A673 (cell line): Measurements from ENCODE around the gene SUSD2. TPM values are rescaled to one million over a fixed set of nuclear protein-coding genes. Genes with fewer than 3 reads are reported as not detected.
"Not testable (repeated sequence)": the region's sequence is repeated elsewhere in the genome, so short reads cannot be mapped to it uniquely, and the experiment has no call there.

ENCODE experiments used
- BruUV-seq: library from RNA; stranded (reverse); fragments of 400-500 nt; replicated peaks from 2 replicates; lab custom pipeline; 2021; lab: Mats Ljungman, UMichigan
- CTCF ChIA-PET: fragments of 300-600 bp; sonication (Branson Sonifier 250); formaldehyde crosslinking; loops from one replicate; lab custom pipeline; 2022; ENCODE audit warnings: antibody characterized with exemption; lab: Charles Lee
- POLR2A ChIA-PET: fragments of 300-600 bp; sonication (Branson Sonifier 250); formaldehyde crosslinking; loops from one replicate; lab custom pipeline; 2022; ENCODE audit warnings: antibody characterized with exemption; ENCODE audit not compliant: low non-redundant PET; lab: Charles Lee
- DNase-seq: peaks from one replicate; pipeline ENCODE4 v3.0.0-alpha.2; 2015; ENCODE audit warnings: low spot score
- H3K27ac ChIP-seq: fragments of 200-600 bp; sonication (generic); 2 replicates; pipeline ENCODE4 v1.5.1; 2016; ENCODE audit warnings: mixed run types, low read depth, mild to moderate bottlenecking, mixed read lengths, antibody characterized with exemption, low read length; ENCODE audit not compliant: poor library complexity, severe bottlenecking
- H3K27me3 ChIP-seq: fragments of 200-600 bp; sonication (generic); replicated peaks from 2 replicates; pipeline ENCODE4 v1.6.1; 2017; ENCODE audit warnings: mixed run types, low read depth, mild to moderate bottlenecking, mixed read lengths, antibody characterized with exemption, low read length; ENCODE audit not compliant: insufficient read depth, poor library complexity
- H3K36me3 ChIP-seq: fragments of 200-600 bp; sonication (generic); 2 replicates; pipeline ENCODE4 v1.6.1; 2016; ENCODE audit warnings: mixed run types, mild to moderate bottlenecking, mixed read lengths, antibody characterized with exemption, low read length; ENCODE audit not compliant: insufficient read depth, poor library complexity, severe bottlenecking
- H3K4me1 ChIP-seq: fragments of 200-600 bp; sonication (generic); 2 replicates; pipeline ENCODE4 v1.6.1; 2017; ENCODE audit warnings: mixed run types, mild to moderate bottlenecking, mixed read lengths, antibody characterized with exemption, low read length; ENCODE audit not compliant: insufficient read depth, poor library complexity, severe bottlenecking
- H3K4me3 ChIP-seq: fragments of 200-600 bp; sonication (generic); 2 replicates; pipeline ENCODE4 v1.5.1; 2016; ENCODE audit warnings: low read depth, mixed run types, mild to moderate bottlenecking, mixed read lengths, low read length; ENCODE audit not compliant: poor library complexity, severe bottlenecking
- H3K9me3 ChIP-seq: fragments of 200-600 bp; sonication (generic); 2 replicates; pipeline ENCODE4 v1.6.1; 2016; ENCODE audit warnings: mixed run types, low read depth, mild to moderate bottlenecking, mixed read lengths, antibody characterized with exemption, low read length; ENCODE audit not compliant: poor library complexity, severe bottlenecking
- EZH2 ChIP-seq: fragments of 200-600 bp; sonication (generic); IDR thresholded peaks from 2 replicates; pipeline ENCODE4 v1.6.1; 2017; ENCODE audit warnings: borderline replicate concordance, low read depth, mild to moderate bottlenecking, mixed read lengths, antibody characterized with exemption, low read length; ENCODE audit not compliant: poor library complexity, severe bottlenecking
- intact Hi-C: fragments of 100-400 bp; cut with micrococcal nuclease; formaldehyde crosslinking; loops from one replicate; pipeline ENCODE4 v1.10.0; 2022; ENCODE audit not compliant: unreplicated experiment
- total RNA-seq: library from RNA; stranded (reverse); gene quantifications from 2 replicates; pipeline ENCODE4 v1.2.3, GENCODE V29; 2021
- TF ChIP-seq, protein P1 (sequence below): fragments of 300-800, 200-600 bp; sonication (generic); conservative IDR thresholded peaks from 2 replicates; pipeline ENCODE4 v1.5.1; 2017; ENCODE audit warnings: low read depth, mild to moderate bottlenecking, antibody characterized with exemption, low read length, moderate library complexity, mixed read lengths

SUSD2 gene
- total RNA-seq, 1 experiment from 2014 or later: 1.3 TPM

DNA sequence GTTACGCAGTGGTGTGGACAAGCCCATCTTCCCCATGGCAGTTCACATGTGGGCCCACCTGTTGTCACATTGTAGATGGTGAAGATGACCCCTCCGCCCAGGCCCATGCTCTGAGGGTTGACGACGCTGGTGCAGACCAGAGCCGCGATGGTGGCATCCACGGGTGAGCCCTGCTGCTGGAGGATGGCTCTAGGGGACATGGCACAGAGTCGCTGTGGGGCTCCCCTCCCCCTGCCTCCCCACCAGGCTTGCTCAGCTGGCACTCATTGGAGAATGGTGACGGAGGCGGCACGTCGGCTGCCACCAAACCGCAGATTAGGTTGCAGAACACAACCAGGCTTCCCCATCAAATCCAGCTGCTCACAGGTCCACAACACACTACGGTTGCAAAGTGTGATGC lies 52.5 kb downstream of the SUSD2 start:
- no peak overlapping the region for H3K27ac ChIP-seq
- no peak for TF ChIP-seq EZH2
- TF ChIP-seq, protein P1, sequence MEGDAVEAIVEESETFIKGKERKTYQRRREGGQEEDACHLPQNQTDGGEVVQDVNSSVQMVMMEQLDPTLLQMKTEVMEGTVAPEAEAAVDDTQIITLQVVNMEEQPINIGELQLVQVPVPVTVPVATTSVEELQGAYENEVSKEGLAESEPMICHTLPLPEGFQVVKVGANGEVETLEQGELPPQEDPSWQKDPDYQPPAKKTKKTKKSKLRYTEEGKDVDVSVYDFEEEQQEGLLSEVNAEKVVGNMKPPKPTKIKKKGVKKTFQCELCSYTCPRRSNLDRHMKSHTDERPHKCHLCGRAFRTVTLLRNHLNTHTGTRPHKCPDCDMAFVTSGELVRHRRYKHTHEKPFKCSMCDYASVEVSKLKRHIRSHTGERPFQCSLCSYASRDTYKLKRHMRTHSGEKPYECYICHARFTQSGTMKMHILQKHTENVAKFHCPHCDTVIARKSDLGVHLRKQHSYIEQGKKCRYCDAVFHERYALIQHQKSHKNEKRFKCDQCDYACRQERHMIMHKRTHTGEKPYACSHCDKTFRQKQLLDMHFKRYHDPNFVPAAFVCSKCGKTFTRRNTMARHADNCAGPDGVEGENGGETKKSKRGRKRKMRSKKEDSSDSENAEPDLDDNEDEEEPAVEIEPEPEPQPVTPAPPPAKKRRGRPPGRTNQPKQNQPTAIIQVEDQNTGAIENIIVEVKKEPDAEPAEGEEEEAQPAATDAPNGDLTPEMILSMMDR: no peak
- H3K27me3 ChIP-seq: no peaks in the 10 kb centered on the region
- BruUV-seq: no TSS peak
- H3K4me3 ChIP-seq: no peak overlapping the region
- ChIA-PET POLR2A (no interaction called here), CTCF (no interaction called here)
- intact Hi-C loops: no loop called here
- no peaks in the 10 kb centered on the region for H3K4me1 ChIP-seq
- no peaks in the 10 kb centered on the region for H3K9me3 ChIP-seq
- H3K36me3 ChIP-seq: no peaks in the 10 kb centered on the region
- no peak for DNase-seq

DNA sequence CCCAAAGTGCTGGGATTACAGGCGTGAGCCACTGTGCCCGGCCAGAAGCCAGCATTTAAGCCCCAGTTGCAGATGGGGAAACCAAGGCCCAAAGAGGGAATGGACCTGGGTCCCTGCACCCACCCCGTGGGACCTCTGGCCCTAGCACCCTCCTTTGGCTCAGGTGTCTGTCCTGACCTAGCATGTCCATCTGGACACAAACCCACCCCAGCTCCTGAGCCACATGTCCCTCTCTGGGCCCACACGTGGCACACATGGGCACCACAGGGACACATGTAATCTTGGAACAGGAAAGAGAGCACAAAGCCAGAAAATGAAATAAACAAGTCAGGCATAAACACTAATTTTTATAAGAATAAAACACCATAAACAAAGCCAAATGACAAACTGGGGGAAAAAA lies 54.0 kb downstream of the SUSD2 start:
- no peak overlapping the region for H3K27ac ChIP-seq
- no peak for DNase-seq
- H3K4me3 ChIP-seq: no peak overlapping the region
- CTCF ChIA-PET: no interaction called here
- TF ChIP-seq, protein P1: no peak
- TF ChIP-seq EZH2: no peak
- H3K27me3 ChIP-seq: no peaks in the 10 kb centered on the region
- H3K9me3 ChIP-seq: no peaks in the 10 kb centered on the region
- BruUV-seq: no TSS peak
- no peaks in the 10 kb centered on the region for H3K36me3 ChIP-seq
- H3K4me1 ChIP-seq: no peaks in the 10 kb centered on the region
- intact Hi-C loops: no loop called here
- POLR2A ChIA-PET: no interaction called here

DNA sequence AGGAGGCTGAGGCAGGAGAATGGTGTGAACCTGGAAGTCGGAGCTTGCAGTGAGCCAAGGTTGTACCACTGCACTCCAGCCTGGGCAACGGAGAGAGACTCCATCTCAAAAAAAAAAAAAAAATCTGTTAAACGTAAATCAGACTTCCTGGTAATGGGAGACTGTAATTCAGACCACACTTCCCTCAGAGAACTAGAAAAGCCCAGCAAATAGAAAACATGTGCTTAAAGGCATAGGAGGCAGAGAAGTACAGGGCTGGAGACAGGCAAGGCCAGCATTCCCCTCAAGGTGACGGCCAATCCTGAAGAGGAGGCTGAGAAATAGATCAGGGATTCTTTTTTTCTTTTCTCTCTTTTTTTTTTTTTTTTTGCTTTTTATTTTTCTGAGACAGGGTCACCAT lies 55.4 kb downstream of the SUSD2 start:
- Histone ChIP-seq H3K4me3 (no peak overlapping the region), H3K4me1 (no peaks in the 10 kb centered on the region), H3K27ac (no peak overlapping the region), H3K9me3 (no peaks in the 10 kb centered on the region), H3K36me3 (no peaks in the 10 kb centered on the region), H3K27me3 (no peaks in the 10 kb centered on the region)
- POLR2A ChIA-PET: no interaction called here
- CTCF ChIA-PET: no interaction called here
- TF ChIP-seq EZH2: no peak
- TF ChIP-seq, protein P1: no peak
- intact Hi-C loops: no loop called here
- no peak for DNase-seq
- no TSS peak for BruUV-seq

DNA sequence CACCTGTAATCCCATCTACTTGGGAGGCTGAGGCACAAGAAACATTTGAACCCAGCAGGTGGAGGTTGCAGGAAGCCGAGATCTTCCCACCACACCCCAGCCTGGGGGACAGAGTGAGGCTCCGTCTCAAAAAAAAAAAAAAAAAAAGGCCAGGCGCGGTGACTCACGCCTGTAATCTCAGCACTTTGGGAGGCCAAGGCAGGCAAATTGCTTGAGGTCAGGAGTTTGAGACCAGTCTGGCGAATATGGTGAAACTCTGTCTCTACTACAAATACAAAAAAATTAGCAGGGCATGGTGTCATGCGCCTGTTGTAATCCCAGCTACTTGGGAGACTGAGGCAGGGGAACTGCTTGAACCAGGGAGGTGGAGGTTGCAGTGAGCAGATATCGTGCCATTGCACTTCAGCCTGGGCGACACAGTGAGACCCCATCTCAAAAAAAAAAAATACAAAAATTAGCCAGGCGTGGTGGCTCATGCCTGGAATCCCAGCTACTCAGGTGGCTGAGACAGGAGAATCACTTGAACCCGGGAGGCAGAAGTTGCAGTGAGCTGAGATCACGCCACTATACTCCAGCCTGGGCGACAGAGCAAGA lies 56.9 kb downstream of the SUSD2 start:
- H3K4me1 ChIP-seq, intact Hi-C loops, H3K27ac ChIP-seq, H3K9me3 ChIP-seq, CTCF ChIA-PET, H3K36me3 ChIP-seq, DNase-seq, H3K27me3 ChIP-seq, POLR2A ChIA-PET, BruUV-seq, H3K4me3 ChIP-seq: not testable (repeated sequence)
